ENCODE results near the gene SPEN.

GRCh38 chr1:15962671-15963362, 115.3 kb downstream of the SPEN start:
- TF ChIP-seq CTCF (IDR thresholded peaks at IDR 0.05): no peak
- TF ChIP-seq ZFX (IDR thresholded peaks at IDR 0.05; ENCODE audit: borderline replicate concordance): no peak

Measured in 22Rv1 (cell line).